H1 (cell line): ENCODE results near the gene KCNIP3.

Experiments used
- CEBPB ChIP-seq: IDR thresholded peaks from 2 replicates; pipeline ENCODE4 v1.6.1; 2012; ENCODE audit warnings: low read depth, low read length
- POLR2AphosphoS5 ChIP-seq: IDR thresholded peaks from 2 replicates; pipeline ENCODE4 v1.6.1; 2011; ENCODE audit warnings: low read depth, low read length
- RAD21 ChIP-seq, 2 experiments: IDR thresholded peaks in 1 of 2; conservative IDR thresholded peaks in 1 of 2; 2 replicates each; pipeline ENCODE4 v1.6.1; 2011; ENCODE audit warnings: low read depth in 2 of 2, low read length in 2 of 2, improper control_type of control experiment in 1 of 2, inconsistent platforms in 1 of 2, mild to moderate bottlenecking in 1 of 2, moderate library complexity in 1 of 2
- SP1 ChIP-seq: IDR thresholded peaks from 2 replicates; pipeline ENCODE4 v1.6.1; 2011; ENCODE audit warnings: low read depth, low read length
- TF ChIP-seq, protein P1 (sequence below): fragments of 300-600 bp; sonication (generic); IDR thresholded peaks from 2 replicates; pipeline ENCODE4 v1.7.1; 2012; ENCODE audit warnings: low read length, moderate library complexity, mild to moderate bottlenecking, inconsistent platforms; ENCODE audit not compliant: insufficient replicate concordance
- TF ChIP-seq, protein P2 (sequence below), 3 experiments: IDR thresholded peaks; 1 replicate in 2 of 3; 2 replicates in 1 of 3; pipeline versions ENCODE4 v1.5.1 to v1.6.1; 2011; ENCODE audit warnings: low read length in 3 of 3, mild to moderate bottlenecking in 3 of 3, inconsistent platforms in 2 of 3, low read depth in 1 of 3, moderate library complexity in 1 of 3; ENCODE audit not compliant: insufficient read depth in 1 of 3; ENCODE audit errors: control extremely low read depth in 1 of 3

DNA sequence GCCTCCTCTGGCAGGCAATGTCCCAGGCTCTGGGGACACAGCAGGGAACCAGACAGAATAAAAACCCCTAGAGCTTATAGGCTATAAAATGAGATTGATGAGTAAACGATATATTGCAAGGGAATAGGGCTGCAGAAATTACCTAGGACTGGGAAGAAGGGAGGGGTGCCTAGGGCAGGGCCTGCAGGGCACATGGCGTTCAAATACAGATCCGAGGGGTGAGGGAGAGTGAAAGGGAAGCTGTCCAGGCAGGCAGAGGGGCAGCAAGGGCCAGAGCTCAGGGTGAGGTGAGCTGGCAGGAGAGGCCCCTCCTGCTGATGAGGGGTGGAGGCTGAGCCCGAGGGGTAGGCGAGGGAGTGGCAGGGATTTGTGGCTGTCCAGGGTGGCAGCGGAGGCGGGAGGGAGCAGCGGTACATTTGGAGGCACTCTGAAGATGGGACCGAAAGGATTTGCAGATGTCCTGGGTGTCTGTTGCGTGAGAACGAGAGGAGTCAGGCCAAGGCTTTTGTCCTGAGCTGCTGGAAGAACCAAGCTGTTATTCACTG, 33.7 kb downstream of the KCNIP3 start:
- TF ChIP-seq SP1 (no peak), POLR2AphosphoS5 (no peak), CEBPB (no peak), RAD21 (IDR thresholded peaks at IDR 0.05 in 1 of 2, conservative IDR thresholded peaks at IDR 0.05 in 1 of 2; ENCODE audit: low read depth in 2 of 2, low read length in 2 of 2) (no peak)
- TF ChIP-seq, protein P1, sequence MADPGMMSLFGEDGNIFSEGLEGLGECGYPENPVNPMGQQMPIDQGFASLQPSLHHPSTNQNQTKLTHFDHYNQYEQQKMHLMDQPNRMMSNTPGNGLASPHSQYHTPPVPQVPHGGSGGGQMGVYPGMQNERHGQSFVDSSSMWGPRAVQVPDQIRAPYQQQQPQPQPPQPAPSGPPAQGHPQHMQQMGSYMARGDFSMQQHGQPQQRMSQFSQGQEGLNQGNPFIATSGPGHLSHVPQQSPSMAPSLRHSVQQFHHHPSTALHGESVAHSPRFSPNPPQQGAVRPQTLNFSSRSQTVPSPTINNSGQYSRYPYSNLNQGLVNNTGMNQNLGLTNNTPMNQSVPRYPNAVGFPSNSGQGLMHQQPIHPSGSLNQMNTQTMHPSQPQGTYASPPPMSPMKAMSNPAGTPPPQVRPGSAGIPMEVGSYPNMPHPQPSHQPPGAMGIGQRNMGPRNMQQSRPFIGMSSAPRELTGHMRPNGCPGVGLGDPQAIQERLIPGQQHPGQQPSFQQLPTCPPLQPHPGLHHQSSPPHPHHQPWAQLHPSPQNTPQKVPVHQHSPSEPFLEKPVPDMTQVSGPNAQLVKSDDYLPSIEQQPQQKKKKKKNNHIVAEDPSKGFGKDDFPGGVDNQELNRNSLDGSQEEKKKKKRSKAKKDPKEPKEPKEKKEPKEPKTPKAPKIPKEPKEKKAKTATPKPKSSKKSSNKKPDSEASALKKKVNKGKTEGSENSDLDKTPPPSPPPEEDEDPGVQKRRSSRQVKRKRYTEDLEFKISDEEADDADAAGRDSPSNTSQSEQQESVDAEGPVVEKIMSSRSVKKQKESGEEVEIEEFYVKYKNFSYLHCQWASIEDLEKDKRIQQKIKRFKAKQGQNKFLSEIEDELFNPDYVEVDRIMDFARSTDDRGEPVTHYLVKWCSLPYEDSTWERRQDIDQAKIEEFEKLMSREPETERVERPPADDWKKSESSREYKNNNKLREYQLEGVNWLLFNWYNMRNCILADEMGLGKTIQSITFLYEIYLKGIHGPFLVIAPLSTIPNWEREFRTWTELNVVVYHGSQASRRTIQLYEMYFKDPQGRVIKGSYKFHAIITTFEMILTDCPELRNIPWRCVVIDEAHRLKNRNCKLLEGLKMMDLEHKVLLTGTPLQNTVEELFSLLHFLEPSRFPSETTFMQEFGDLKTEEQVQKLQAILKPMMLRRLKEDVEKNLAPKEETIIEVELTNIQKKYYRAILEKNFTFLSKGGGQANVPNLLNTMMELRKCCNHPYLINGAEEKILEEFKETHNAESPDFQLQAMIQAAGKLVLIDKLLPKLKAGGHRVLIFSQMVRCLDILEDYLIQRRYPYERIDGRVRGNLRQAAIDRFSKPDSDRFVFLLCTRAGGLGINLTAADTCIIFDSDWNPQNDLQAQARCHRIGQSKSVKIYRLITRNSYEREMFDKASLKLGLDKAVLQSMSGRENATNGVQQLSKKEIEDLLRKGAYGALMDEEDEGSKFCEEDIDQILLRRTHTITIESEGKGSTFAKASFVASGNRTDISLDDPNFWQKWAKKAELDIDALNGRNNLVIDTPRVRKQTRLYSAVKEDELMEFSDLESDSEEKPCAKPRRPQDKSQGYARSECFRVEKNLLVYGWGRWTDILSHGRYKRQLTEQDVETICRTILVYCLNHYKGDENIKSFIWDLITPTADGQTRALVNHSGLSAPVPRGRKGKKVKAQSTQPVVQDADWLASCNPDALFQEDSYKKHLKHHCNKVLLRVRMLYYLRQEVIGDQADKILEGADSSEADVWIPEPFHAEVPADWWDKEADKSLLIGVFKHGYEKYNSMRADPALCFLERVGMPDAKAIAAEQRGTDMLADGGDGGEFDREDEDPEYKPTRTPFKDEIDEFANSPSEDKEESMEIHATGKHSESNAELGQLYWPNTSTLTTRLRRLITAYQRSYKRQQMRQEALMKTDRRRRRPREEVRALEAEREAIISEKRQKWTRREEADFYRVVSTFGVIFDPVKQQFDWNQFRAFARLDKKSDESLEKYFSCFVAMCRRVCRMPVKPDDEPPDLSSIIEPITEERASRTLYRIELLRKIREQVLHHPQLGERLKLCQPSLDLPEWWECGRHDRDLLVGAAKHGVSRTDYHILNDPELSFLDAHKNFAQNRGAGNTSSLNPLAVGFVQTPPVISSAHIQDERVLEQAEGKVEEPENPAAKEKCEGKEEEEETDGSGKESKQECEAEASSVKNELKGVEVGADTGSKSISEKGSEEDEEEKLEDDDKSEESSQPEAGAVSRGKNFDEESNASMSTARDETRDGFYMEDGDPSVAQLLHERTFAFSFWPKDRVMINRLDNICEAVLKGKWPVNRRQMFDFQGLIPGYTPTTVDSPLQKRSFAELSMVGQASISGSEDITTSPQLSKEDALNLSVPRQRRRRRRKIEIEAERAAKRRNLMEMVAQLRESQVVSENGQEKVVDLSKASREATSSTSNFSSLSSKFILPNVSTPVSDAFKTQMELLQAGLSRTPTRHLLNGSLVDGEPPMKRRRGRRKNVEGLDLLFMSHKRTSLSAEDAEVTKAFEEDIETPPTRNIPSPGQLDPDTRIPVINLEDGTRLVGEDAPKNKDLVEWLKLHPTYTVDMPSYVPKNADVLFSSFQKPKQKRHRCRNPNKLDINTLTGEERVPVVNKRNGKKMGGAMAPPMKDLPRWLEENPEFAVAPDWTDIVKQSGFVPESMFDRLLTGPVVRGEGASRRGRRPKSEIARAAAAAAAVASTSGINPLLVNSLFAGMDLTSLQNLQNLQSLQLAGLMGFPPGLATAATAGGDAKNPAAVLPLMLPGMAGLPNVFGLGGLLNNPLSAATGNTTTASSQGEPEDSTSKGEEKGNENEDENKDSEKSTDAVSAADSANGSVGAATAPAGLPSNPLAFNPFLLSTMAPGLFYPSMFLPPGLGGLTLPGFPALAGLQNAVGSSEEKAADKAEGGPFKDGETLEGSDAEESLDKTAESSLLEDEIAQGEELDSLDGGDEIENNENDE = no peak
- TF ChIP-seq, protein P2, sequence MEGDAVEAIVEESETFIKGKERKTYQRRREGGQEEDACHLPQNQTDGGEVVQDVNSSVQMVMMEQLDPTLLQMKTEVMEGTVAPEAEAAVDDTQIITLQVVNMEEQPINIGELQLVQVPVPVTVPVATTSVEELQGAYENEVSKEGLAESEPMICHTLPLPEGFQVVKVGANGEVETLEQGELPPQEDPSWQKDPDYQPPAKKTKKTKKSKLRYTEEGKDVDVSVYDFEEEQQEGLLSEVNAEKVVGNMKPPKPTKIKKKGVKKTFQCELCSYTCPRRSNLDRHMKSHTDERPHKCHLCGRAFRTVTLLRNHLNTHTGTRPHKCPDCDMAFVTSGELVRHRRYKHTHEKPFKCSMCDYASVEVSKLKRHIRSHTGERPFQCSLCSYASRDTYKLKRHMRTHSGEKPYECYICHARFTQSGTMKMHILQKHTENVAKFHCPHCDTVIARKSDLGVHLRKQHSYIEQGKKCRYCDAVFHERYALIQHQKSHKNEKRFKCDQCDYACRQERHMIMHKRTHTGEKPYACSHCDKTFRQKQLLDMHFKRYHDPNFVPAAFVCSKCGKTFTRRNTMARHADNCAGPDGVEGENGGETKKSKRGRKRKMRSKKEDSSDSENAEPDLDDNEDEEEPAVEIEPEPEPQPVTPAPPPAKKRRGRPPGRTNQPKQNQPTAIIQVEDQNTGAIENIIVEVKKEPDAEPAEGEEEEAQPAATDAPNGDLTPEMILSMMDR (IDR thresholded peaks at IDR 0.05; ENCODE audit: control extremely low read depth in 1 of 3, insufficient read depth in 1 of 3, low read depth in 1 of 3, low read length in 3 of 3) = no peak
